Kasumi-1 (cell line): ENCODE measurements around the gene TRIP13.
"Not testable (repeated sequence)": the region's sequence is repeated elsewhere in the genome, so short reads cannot be mapped to it uniquely, and the experiment has no call there.

Experiments
- DNase-seq, 2 experiments: peaks; one replicate each; lab custom pipeline; 2025; lab: John Stamatoyannopoulos, UW

The TRIP13 gene

GRCh38 chr5:872301-872700, 20.4 kb upstream of the TRIP13 start:
- DNase-seq: no peak

- DNase-seq: no peak
These were observed 19.4 kb upstream of the TRIP13 start for GRCh38 chr5:873328-873727.

- no peak for DNase-seq
These were observed 16.8 kb upstream of the TRIP13 start for GRCh38 chr5:875931-876330.

GRCh38 chr5:876398-877365, 16.0 kb upstream of the TRIP13 start:
- DNase-seq: no peak

- no peak for DNase-seq
These were observed 14.6 kb upstream of the TRIP13 start for GRCh38 chr5:878125-878524.

- not testable (repeated sequence) for DNase-seq
These were observed 14.0 kb upstream of the TRIP13 start for GRCh38 chr5:878677-879076.

- no peak for DNase-seq
These were observed 11.7 kb upstream of the TRIP13 start for GRCh38 chr5:880816-881550.

GRCh38 chr5:881551-881935, 11.1 kb upstream of the TRIP13 start:
- no peak for DNase-seq

GRCh38 chr5:882253-883183, 10.2 kb upstream of the TRIP13 start:
- DNase-seq: no peak

- DNase-seq: no peak
These were observed 9.1 kb upstream of the TRIP13 start for GRCh38 chr5:883475-884181.

GRCh38 chr5:884345-885126, 8.1 kb upstream of the TRIP13 start:
- DNase-seq: no peak

- DNase-seq: no peak
These were observed 7.6 kb upstream of the TRIP13 start for GRCh38 chr5:885127-885442.

- DNase-seq: no peak
These were observed 7.2 kb upstream of the TRIP13 start for GRCh38 chr5:885529-885928.

GRCh38 chr5:886036-886435, 6.6 kb upstream of the TRIP13 start:
- no peak for DNase-seq

- DNase-seq: no peak
These were observed 5.9 kb upstream of the TRIP13 start for GRCh38 chr5:886716-887325.

GRCh38 chr5:887947-888637, 4.6 kb upstream of the TRIP13 start:
- DNase-seq: no peak

GRCh38 chr5:888638-889035, 4.0 kb upstream of the TRIP13 start:
- no peak for DNase-seq

GRCh38 chr5:889075-889710, 3.5 kb upstream of the TRIP13 start:
- no peak for DNase-seq

- DNase-seq: peak; percentile 46 to 73
These were observed 1.4 kb upstream of the TRIP13 start for GRCh38 chr5:891117-891836.
